Gastrocnemius medialis (tissue), 4 donors: Measurements from ENCODE around the gene KCNAB1.

ENCODE experiments used
- POLR2A ChIP-seq, 2 donors: fragments of 450-650 bp; IDR thresholded peaks; one replicate each; pipeline ENCODE4 v1.6.1; 2017; ENCODE audit warnings: antibody characterized with exemption in 2 of 2, mild to moderate bottlenecking in 2 of 2, moderate library complexity in 2 of 2
- TF ChIP-seq, protein P1 (sequence below), 5 experiments: fragments of 450-650 bp in 3 of 5; fragments of 200-600 bp in 2 of 5; sonication (generic) in 2 of 5; IDR thresholded peaks in 4 of 5; conservative IDR thresholded peaks in 1 of 5; 1 replicate in 4 of 5; 2 replicates in 1 of 5; pipeline ENCODE4 v1.5.1; 2016 to 2019; ENCODE audit warnings: antibody characterized with exemption in 5 of 5, mild to moderate bottlenecking in 3 of 5, moderate library complexity in 3 of 5

- TF ChIP-seq, protein P1, sequence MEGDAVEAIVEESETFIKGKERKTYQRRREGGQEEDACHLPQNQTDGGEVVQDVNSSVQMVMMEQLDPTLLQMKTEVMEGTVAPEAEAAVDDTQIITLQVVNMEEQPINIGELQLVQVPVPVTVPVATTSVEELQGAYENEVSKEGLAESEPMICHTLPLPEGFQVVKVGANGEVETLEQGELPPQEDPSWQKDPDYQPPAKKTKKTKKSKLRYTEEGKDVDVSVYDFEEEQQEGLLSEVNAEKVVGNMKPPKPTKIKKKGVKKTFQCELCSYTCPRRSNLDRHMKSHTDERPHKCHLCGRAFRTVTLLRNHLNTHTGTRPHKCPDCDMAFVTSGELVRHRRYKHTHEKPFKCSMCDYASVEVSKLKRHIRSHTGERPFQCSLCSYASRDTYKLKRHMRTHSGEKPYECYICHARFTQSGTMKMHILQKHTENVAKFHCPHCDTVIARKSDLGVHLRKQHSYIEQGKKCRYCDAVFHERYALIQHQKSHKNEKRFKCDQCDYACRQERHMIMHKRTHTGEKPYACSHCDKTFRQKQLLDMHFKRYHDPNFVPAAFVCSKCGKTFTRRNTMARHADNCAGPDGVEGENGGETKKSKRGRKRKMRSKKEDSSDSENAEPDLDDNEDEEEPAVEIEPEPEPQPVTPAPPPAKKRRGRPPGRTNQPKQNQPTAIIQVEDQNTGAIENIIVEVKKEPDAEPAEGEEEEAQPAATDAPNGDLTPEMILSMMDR (IDR thresholded peaks at IDR 0.05 in 4 of 5, conservative IDR thresholded peaks at IDR 0.05 in 1 of 5), result no peak
- TF ChIP-seq POLR2A (IDR thresholded peaks at IDR 0.05), result no peak
Observed at GRCh38 chr3:156539051-156539450, 418.7 kb downstream of the KCNAB1 start.
